DOHH2 (cell line): ENCODE measurements around the gene AGAP3.

Experiments used
- EZH2phosphoT487 ChIP-seq: fragments of 200-600 bp; sonication (generic); IDR thresholded peaks from 2 replicates; pipeline ENCODE4 v1.6.1; 2017; ENCODE audit warnings: borderline replicate concordance, mild to moderate bottlenecking, antibody characterized with exemption, low read length, moderate library complexity, mixed read lengths
- TF ChIP-seq, protein P1 (sequence below): fragments of 200-600 bp; sonication (generic); IDR thresholded peaks from one replicate; pipeline ENCODE4 v1.5.1; 2014; ENCODE audit warnings: antibody characterized with exemption, mild to moderate bottlenecking, low read depth, low read length; ENCODE audit not compliant: poor library complexity, severe bottlenecking

DNA sequence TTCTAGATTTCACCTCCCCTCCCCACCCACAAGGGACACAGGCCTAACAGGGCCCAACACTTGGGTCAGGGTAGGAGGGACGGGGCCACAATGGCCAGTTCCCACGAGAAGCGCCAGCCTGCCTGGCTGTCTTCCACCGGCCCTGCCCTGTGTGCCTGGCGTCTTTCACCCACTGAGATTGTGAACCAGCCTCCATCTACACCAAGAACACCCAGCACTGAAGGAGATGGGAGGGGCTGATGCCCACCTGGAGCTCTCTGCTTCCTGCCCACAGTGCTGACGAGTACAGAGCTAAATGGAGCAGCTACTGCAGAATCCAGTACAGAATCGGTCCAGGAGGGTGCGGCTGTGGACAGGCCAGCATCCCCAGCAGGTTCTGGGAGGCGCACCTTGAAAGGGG, 40.3 kb upstream of the AGAP3 start:
- TF ChIP-seq, protein P1, sequence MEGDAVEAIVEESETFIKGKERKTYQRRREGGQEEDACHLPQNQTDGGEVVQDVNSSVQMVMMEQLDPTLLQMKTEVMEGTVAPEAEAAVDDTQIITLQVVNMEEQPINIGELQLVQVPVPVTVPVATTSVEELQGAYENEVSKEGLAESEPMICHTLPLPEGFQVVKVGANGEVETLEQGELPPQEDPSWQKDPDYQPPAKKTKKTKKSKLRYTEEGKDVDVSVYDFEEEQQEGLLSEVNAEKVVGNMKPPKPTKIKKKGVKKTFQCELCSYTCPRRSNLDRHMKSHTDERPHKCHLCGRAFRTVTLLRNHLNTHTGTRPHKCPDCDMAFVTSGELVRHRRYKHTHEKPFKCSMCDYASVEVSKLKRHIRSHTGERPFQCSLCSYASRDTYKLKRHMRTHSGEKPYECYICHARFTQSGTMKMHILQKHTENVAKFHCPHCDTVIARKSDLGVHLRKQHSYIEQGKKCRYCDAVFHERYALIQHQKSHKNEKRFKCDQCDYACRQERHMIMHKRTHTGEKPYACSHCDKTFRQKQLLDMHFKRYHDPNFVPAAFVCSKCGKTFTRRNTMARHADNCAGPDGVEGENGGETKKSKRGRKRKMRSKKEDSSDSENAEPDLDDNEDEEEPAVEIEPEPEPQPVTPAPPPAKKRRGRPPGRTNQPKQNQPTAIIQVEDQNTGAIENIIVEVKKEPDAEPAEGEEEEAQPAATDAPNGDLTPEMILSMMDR, result no peak
- no peak for TF ChIP-seq EZH2phosphoT487
